DOHH2 (cell line): ENCODE results near the gene ATP7B.

Experiments used
- CTCF ChIP-seq: fragments of 200-600 bp; sonication (generic); IDR thresholded peaks from one replicate; pipeline ENCODE4 v1.5.1; 2014; ENCODE audit warnings: antibody characterized with exemption, mild to moderate bottlenecking, low read depth, low read length; ENCODE audit not compliant: poor library complexity, severe bottlenecking
- EZH2phosphoT487 ChIP-seq: fragments of 200-600 bp; sonication (generic); IDR thresholded peaks from 2 replicates; pipeline ENCODE4 v1.6.1; 2017; ENCODE audit warnings: borderline replicate concordance, mild to moderate bottlenecking, antibody characterized with exemption, low read length, moderate library complexity, mixed read lengths

- TF ChIP-seq CTCF: no peak
- no peak for TF ChIP-seq EZH2phosphoT487
Measured at GRCh38 chr13:51894239-51894638, 117.0 kb downstream of the ATP7B start.
